NCI-H2081 treated with DMSO at 0.1 percent for 48 hours (cell line): ENCODE measurements around the gene PLPPR1.

ENCODE experiments used
- DNase-seq: peaks from one replicate; lab custom pipeline; 2025; lab: John Stamatoyannopoulos, UW

PLPPR1 gene

DNA sequence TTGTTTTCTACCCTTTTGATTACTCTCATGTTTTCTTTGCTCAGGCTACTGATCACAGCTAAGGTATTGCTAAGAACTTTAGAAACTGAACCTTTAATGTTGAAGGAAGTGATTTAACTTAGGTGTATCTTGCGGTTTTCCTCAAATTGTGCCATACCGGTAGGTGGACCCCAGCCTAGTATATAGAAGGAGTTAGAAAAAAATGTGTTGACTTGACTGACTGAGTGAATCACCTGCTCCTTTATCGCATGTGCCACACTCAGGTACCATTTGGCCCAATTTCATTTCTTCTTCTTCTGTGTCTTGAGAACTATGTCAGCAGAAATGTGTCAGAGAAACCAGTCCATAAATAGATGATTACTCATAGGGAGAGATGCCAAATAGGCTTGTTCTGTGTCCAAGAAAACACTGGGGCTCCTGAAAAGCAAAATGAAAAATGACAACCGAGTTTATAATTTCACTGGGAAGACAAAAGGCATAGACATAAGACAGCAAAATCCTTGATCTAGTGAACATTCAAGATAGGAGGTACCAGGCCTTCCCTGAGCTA is 19.4 kb downstream of the PLPPR1 start:
- DNase-seq, result no peak

DNA sequence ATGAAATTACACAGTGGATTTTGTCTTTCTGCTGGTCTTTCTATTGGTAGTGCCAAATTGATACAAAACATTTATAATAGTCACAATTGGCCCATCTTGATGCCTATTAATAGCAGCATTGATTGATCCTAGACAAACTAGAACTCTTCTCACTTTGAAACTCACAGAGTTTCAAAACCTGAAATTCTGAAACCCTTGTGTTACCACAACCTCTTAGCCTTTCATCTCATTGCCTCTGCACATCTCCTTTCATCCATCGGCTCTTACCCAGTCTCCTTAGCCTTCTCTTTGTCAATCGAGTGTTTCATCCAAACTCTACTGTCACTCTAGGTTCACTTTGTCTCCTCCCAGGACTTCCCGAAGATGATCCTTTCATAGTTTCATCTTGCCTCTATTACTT is 22.1 kb downstream of the PLPPR1 start:
- no peak for DNase-seq

- no peak for DNase-seq
These were observed 26.1 kb downstream of the PLPPR1 start for GRCh38 chr9:101054657-101055056.

GRCh38 chr9:101055516-101055915 is 27.0 kb downstream of the PLPPR1 start:
- no peak for DNase-seq

- DNase-seq, result no peak
These were observed 34.2 kb downstream of the PLPPR1 start for GRCh38 chr9:101062686-101063085.

- no peak for DNase-seq
These were observed 34.7 kb downstream of the PLPPR1 start for GRCh38 chr9:101063192-101063591.

GRCh38 chr9:101064206-101064605 is 35.7 kb downstream of the PLPPR1 start:
- DNase-seq, result no peak

DNA sequence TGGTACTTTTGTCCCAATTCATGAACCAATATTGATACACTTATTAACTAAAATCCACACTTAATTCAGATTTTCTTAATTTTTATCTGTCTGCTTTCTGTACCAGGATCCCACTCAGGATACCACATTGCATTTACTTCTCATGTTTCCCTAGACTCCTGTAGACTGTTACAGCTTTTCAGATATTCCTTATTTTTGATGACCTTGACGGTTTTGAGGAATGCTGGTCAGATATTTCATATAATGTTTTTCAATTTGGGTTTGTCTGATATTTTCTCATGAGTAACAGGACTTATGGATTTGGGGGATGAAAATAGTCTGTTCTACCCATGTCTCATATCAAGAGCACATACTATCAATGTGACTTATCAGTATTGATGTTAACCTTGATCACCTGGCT is 37.4 kb downstream of the PLPPR1 start:
- DNase-seq, result no peak

DNA sequence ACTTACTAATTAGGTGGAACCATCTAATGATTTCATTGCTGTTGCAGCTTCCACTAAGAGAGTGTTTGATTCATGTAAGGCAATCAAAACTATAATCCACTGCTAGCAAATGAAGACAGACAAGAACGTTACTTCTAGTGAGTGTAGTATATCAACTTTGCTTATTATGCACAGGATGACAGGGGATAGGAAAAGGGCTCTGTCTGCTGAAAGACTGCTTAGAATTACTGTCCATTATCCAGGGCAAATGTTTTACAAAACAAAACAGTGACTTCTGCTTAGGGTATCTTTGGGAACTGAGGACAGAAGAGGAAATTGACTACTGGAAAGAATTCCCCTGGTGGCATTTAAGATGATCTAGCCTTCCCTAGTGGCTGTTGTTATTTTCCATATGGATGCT is 40.2 kb downstream of the PLPPR1 start:
- no peak for DNase-seq

GRCh38 chr9:101072259-101072658 is 43.7 kb downstream of the PLPPR1 start:
- DNase-seq, result no peak

- DNase-seq, result no peak
These were observed 44.6 kb downstream of the PLPPR1 start for GRCh38 chr9:101073122-101073521.

DNA sequence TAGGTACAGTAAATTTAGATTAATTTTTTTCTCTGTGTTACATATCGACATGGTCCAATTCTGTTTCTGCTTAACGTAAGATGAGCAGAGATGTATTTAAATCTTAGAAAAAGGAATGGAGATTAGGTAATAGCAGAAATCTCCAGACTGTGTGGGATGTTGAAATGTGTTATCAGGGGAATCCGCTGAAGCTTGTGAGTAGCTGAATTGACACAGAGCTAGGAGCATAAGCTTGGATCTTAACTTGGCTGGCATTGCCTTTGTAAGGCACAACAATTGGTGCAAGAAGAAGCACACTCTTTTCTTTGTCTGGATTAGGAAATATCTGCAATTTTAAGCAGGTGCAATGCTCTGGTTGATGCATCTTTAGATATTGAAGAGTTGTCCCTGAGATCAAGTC is 53.1 kb downstream of the PLPPR1 start:
- DNase-seq, result no peak

DNA sequence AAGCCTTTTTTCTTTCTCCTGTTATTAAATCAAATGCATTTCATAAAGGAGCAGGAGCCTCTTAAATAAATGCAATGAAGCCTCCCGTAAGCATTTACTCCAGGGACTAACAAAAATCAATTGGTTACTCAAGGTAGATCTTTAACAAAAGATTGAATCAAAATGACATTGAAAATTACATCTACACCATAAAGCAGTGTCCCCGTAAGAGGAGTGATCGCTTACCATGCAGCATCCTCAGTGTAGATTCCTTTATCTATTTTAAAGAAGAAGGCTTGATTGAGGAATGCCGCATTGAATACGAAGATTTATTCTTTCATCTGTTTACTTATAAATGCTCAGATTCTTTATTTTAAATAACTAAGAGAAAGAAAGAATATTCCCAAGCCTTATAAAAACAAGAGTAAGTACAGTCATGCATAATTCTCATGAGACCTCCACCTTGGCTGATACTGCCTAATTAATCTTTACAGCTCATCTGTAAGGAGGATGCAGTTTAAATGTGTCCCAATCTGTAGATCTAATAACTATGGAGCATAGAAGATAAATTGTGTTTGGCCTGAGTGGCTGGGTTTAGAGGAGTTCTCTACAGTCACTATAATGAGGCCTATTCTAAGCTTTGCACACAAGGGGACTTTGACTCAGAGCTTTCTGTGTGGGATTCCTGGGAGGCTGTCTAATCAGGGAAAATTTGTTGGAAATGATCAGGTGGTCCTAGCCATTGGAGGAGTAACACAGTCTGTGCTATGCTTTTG is 55.1 kb downstream of the PLPPR1 start:
- DNase-seq, result no peak

DNA sequence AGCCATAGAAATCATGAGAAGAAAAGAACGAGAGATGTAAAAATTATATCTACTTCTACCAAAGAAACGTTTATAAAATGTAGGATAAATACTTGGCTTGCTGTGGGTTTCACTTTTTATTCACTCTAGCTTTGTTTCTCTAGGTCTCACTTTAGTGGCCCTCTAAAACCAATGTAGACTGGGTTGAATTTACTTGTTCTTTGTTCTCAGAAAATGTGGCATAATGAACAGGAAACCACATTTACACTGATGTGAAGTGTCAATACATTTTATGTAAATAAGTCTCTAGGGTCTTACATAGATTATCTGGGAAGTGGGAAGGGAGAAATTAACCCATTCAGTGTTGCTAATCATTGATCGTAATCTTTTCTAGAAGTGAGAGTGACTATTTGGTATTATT is 58.9 kb downstream of the PLPPR1 start:
- DNase-seq, result no peak

DNA sequence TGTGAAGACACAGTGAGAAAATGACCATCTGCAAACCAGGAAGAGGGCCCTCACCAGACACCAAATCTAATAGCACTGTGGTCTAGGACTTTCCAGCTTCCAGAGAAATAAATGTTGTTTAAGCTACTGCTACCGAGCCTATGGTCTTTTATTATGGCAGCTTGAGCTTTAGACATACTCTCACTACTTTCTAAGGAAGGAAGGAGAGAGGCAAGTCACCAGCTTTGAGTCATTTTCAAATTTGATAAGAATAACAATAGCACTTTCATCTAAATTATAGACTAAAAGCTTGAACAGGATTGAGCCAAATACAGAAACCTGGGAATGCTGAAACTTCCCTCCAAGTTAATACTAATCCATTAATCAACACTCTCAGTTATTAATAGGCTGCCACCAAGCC is 64.4 kb downstream of the PLPPR1 start:
- DNase-seq, result no peak

DNA sequence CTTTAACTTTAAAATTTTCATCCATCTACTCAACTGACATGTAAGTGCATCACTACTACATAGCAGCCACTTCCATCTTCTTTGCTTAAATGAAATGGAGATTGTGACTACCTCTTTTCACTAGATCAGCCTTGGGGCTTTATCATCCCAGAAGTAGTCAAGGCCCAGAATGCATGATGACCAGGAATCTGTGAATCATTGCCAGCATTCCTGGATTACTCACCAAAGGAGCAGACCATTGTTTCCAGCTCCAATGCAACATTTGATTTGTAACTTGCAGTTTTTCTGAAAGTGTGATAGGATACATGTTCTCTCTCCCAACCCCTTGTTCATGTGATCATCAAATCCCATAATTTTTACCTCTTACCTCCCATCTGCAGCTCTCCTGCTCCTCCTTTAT is 65.1 kb downstream of the PLPPR1 start:
- DNase-seq, result no peak

DNA sequence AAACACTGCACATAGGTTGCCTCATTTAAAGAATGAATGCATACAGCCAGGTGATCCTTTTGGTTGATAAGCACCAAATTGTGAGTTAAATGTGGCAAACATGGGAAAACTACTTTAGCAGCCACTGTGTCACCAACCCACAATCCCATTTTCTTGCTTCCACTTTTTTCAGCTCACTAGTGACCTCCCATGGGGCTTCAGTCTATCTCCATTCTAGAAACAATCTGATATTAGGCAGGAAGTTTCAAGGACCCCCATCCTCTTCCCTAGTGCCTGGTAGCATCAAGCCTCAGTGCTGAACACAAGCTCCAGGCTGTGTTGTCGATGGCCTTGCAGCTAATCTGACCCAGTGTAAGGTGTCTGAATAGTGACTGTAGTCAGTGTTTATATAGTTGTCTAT is 66.2 kb downstream of the PLPPR1 start:
- no peak for DNase-seq

GRCh38 chr9:101097210-101097609 is 68.7 kb downstream of the PLPPR1 start:
- DNase-seq, result no peak

DNA sequence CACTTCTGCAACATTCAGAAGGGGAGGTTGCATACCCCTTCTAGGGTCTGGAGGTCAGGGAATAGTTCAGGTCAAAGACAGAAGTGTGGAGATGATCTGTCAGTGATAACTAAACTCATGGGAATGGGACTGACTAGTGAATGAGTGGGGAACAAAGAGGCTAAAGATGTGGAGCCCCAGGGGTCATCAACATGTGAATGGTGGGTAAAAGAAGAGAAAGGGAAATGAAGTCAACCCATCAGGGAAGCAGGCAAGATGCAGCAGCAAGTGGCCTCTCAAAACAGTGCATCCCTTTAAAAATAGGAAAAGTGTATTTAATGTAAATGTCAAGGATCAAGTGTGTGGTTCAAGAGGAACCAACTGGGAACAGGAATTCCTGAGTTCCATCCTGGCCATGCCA is 69.9 kb downstream of the PLPPR1 start:
- DNase-seq, result no peak

- DNase-seq, result no peak
These were observed 85.8 kb downstream of the PLPPR1 start for GRCh38 chr9:101114317-101114716.

GRCh38 chr9:101115102-101115501 is 86.6 kb downstream of the PLPPR1 start:
- DNase-seq, result no peak

DNA sequence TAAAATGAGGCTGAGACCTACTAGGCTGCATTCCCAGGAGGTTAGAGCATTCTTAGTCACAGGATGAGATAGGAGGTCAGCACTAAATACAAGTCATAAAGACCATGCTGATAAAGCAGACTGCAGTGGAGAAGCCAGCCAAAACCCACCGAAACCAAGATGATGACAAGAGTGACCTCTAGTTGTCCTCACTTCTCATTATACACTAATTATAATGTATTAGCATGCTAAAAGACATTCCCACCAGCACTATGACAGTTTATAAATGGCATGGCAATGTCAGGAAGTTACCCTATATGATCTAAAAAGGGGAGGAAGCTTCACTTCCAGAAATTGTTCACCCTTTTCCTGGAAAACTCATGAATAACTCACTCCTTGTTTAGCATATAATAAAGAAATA is 88.6 kb downstream of the PLPPR1 start:
- no peak for DNase-seq

- no peak for DNase-seq
These were observed 90.8 kb downstream of the PLPPR1 start for GRCh38 chr9:101119206-101119819.
